ENCODE data around the gene STK11IP. TPM values are rescaled to one million over a fixed set of nuclear protein-coding genes. Genes with fewer than 3 reads are reported as not detected.

STK11IP gene
- total RNA-seq, 1 experiment from 2014 or later, result 39.9 TPM

DNA sequence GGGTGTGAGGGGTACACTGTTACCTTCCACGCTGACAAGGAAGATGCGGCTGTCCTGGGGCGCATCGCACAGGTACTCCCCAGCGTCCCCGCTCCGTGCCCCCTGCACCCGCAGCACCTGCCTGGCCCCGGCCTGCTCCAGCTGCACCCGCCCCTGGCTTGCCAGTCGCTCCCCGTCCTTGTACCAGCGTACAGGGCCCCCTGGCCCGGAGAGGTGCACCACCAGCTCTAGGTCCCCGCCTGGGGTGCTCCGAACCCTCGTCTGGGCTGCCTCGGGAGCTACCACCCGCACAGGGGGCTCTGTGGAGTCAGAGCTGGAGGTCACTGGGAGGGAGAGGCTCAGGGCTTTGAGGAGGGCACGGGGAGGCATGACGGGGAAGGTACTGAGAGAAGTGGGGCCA lies 40.3 kb upstream of the STK11IP start:
- Mint-ChIP-seq H3K27ac (no peak overlapping the region), H3K27me3 (ENCODE audit: low read depth) (peaks cover 22% of the 10 kb centered on the region), H3K9me3 (no peaks in the 10 kb centered on the region), H3K4me1 (peaks cover 31% of the 10 kb centered on the region), H3K36me3 (peaks cover 10% of the 10 kb centered on the region), H3K4me3 (no peak overlapping the region)
- TF ChIP-seq, protein P1, sequence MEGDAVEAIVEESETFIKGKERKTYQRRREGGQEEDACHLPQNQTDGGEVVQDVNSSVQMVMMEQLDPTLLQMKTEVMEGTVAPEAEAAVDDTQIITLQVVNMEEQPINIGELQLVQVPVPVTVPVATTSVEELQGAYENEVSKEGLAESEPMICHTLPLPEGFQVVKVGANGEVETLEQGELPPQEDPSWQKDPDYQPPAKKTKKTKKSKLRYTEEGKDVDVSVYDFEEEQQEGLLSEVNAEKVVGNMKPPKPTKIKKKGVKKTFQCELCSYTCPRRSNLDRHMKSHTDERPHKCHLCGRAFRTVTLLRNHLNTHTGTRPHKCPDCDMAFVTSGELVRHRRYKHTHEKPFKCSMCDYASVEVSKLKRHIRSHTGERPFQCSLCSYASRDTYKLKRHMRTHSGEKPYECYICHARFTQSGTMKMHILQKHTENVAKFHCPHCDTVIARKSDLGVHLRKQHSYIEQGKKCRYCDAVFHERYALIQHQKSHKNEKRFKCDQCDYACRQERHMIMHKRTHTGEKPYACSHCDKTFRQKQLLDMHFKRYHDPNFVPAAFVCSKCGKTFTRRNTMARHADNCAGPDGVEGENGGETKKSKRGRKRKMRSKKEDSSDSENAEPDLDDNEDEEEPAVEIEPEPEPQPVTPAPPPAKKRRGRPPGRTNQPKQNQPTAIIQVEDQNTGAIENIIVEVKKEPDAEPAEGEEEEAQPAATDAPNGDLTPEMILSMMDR (IDR thresholded peaks at IDR 0.05), result no peak
- TF ChIP-seq, protein P2, sequence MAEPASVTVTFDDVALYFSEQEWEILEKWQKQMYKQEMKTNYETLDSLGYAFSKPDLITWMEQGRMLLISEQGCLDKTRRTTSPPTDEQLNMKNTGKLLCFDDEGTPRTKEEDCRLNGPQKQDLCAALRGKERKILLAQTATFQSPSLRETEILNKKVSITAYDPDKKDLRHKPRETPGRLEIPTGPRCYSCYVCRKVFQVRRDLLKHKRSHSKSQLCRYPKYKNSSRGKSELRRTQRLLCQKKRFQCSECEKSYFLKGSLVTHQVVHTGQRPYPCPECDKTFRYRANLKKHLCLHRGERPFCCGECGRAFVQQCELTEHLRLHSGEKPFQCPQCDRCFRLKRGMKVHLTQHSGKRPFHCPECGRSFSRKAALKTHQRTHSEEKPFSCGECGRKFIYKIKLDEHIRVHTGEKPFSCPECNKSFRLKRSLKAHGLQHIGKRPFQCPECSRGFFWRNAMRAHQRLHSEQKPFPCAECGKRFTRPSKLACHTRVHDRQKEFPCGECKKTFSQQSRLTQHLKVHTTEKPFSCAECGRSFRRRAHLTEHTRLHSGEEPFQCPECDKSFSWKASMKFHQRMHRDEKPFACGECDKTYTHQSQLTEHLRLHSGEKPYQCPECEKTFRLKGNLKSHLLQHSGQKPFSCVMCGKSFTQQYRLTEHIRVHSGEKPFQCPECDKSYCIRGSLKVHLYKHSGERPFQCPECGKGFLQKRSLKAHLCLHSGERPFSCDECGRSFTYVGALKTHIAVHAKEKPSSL (CRISPR knock-in tag; conservative IDR thresholded peaks at IDR 0.05), result no peak
- TF ChIP-seq SMAD4 (CRISPR knock-in tag; IDR thresholded peaks at IDR 0.05), result no peak
- no peak for TF ChIP-seq NFATC4 (CRISPR knock-in tag; IDR thresholded peaks at IDR 0.05)
- no peak for TF ChIP-seq ESRRA (CRISPR knock-in tag; IDR thresholded peaks at IDR 0.05; ENCODE audit: borderline replicate concordance)
- TF ChIP-seq MYBL2 (CRISPR knock-in tag; IDR thresholded peaks at IDR 0.05), result no peak
- TF ChIP-seq, protein P3, sequence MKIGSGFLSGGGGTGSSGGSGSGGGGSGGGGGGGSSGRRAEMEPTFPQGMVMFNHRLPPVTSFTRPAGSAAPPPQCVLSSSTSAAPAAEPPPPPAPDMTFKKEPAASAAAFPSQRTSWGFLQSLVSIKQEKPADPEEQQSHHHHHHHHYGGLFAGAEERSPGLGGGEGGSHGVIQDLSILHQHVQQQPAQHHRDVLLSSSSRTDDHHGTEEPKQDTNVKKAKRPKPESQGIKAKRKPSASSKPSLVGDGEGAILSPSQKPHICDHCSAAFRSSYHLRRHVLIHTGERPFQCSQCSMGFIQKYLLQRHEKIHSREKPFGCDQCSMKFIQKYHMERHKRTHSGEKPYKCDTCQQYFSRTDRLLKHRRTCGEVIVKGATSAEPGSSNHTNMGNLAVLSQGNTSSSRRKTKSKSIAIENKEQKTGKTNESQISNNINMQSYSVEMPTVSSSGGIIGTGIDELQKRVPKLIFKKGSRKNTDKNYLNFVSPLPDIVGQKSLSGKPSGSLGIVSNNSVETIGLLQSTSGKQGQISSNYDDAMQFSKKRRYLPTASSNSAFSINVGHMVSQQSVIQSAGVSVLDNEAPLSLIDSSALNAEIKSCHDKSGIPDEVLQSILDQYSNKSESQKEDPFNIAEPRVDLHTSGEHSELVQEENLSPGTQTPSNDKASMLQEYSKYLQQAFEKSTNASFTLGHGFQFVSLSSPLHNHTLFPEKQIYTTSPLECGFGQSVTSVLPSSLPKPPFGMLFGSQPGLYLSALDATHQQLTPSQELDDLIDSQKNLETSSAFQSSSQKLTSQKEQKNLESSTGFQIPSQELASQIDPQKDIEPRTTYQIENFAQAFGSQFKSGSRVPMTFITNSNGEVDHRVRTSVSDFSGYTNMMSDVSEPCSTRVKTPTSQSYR (CRISPR knock-in tag; IDR thresholded peaks at IDR 0.05), result no peak
- TF ChIP-seq, protein P4, sequence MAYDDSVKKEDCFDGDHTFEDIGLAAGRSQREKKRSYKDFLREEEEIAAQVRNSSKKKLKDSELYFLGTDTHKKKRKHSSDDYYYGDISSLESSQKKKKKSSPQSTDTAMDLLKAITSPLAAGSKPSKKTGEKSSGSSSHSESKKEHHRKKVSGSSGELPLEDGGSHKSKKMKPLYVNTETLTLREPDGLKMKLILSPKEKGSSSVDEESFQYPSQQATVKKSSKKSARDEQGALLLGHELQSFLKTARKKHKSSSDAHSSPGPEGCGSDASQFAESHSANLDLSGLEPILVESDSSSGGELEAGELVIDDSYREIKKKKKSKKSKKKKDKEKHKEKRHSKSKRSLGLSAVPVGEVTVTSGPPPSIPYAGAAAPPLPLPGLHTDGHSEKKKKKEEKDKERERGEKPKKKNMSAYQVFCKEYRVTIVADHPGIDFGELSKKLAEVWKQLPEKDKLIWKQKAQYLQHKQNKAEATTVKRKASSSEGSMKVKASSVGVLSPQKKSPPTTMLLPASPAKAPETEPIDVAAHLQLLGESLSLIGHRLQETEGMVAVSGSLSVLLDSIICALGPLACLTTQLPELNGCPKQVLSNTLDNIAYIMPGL (CRISPR knock-in tag; IDR thresholded peaks at IDR 0.05), result no peak
- TF ChIP-seq, protein P5, sequence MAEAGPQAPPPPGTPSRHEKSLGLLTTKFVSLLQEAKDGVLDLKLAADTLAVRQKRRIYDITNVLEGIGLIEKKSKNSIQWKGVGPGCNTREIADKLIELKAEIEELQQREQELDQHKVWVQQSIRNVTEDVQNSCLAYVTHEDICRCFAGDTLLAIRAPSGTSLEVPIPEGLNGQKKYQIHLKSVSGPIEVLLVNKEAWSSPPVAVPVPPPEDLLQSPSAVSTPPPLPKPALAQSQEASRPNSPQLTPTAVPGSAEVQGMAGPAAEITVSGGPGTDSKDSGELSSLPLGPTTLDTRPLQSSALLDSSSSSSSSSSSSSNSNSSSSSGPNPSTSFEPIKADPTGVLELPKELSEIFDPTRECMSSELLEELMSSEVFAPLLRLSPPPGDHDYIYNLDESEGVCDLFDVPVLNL (CRISPR knock-in tag; IDR thresholded peaks at IDR 0.05; ENCODE audit: borderline replicate concordance, low read depth), result no peak
- TF ChIP-seq, protein P6, sequence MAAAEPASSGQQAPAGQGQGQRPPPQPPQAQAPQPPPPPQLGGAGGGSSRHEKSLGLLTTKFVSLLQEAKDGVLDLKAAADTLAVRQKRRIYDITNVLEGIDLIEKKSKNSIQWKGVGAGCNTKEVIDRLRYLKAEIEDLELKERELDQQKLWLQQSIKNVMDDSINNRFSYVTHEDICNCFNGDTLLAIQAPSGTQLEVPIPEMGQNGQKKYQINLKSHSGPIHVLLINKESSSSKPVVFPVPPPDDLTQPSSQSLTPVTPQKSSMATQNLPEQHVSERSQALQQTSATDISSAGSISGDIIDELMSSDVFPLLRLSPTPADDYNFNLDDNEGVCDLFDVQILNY (CRISPR knock-in tag; IDR thresholded peaks at IDR 0.05), result no peak
- no peak for TF ChIP-seq NR1H2 (CRISPR knock-in tag; IDR thresholded peaks at IDR 0.05)
- no peak for TF ChIP-seq MXD4 (CRISPR knock-in tag; IDR thresholded peaks at IDR 0.05; ENCODE audit: borderline replicate concordance)
- TF ChIP-seq, protein P7, sequence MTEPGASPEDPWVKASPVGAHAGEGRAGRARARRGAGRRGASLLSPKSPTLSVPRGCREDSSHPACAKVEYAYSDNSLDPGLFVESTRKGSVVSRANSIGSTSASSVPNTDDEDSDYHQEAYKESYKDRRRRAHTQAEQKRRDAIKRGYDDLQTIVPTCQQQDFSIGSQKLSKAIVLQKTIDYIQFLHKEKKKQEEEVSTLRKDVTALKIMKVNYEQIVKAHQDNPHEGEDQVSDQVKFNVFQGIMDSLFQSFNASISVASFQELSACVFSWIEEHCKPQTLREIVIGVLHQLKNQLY (CRISPR knock-in tag; IDR thresholded peaks at IDR 0.05), result no peak
- TF ChIP-seq, protein P8, sequence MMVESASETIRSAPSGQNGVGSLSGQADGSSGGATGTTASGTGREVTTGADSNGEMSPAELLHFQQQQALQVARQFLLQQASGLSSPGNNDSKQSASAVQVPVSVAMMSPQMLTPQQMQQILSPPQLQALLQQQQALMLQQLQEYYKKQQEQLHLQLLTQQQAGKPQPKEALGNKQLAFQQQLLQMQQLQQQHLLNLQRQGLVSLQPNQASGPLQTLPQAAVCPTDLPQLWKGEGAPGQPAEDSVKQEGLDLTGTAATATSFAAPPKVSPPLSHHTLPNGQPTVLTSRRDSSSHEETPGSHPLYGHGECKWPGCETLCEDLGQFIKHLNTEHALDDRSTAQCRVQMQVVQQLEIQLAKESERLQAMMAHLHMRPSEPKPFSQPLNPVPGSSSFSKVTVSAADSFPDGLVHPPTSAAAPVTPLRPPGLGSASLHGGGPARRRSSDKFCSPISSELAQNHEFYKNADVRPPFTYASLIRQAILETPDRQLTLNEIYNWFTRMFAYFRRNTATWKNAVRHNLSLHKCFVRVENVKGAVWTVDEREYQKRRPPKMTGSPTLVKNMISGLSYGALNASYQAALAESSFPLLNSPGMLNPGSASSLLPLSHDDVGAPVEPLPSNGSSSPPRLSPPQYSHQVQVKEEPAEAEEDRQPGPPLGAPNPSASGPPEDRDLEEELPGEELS (CRISPR knock-in tag; IDR thresholded peaks at IDR 0.05), result no peak
- TF ChIP-seq SP1 (CRISPR knock-in tag; conservative IDR thresholded peaks at IDR 0.05), result no peak
- no peak for ATAC-seq
- POLR2A ChIA-PET, result interaction anchor here (0.7 to 1.4 kb wide), 3 partner anchors 10 to 41 kb away, joined by 3 to 4 read pairs (median 4); partner anchors contain the start of genes CHPF, STK11IP and TMEM198
- no peak for DNase-seq (ENCODE audit: low spot score)
- CTCF ChIA-PET, result interaction anchor here (7.2 kb wide), 1 partner anchor 18 kb away, joined by 86 read pairs; no protein-coding TSS in a partner anchor
